Astrocyte (in vitro differentiated cells and primary cell): Measurements from ENCODE around the gene NDUFC1. TPM values are rescaled to one million over a fixed set of nuclear protein-coding genes. Genes with fewer than 3 reads are reported as not detected.

Experiments used
- DNase-seq: peaks from one replicate; pipeline ENCODE4 v3.0.0-alpha.2; 2010; ENCODE audit warnings: low read depth
- FAIRE-seq: peaks from 2 replicates; lab custom pipeline; 2011; peaks lifted over from hg19 to GRCh38; lab: Jason Lieb, UNC
- H2AFZ ChIP-seq: 2 replicates; pipeline ENCODE4 v1.6.0; 2012; ENCODE audit warnings: low read depth, low read length, inconsistent platforms
- H3K27ac ChIP-seq: 2 replicates; pipeline ENCODE4 v1.5.1; 2011; ENCODE audit warnings: low read depth, low read length, inconsistent platforms
- H3K27me3 ChIP-seq: 2 replicates; pipeline ENCODE4 v1.6.0; 2011; ENCODE audit warnings: low read length, inconsistent platforms; ENCODE audit not compliant: insufficient read depth
- H3K36me3 ChIP-seq: 2 replicates; pipeline ENCODE4 v1.5.1; 2011; ENCODE audit warnings: low read length, inconsistent platforms; ENCODE audit not compliant: insufficient read depth
- H3K4me1 ChIP-seq: 2 replicates; pipeline ENCODE4 v1.5.1; 2011; ENCODE audit warnings: low read length, inconsistent platforms; ENCODE audit not compliant: insufficient read depth
- H3K4me2 ChIP-seq: 2 replicates; pipeline ENCODE4 v1.6.0; 2012; ENCODE audit warnings: low read length, inconsistent platforms
- H3K4me3 ChIP-seq: 2 replicates; pipeline ENCODE4 v1.5.1; 2011; ENCODE audit warnings: low read depth, mild to moderate bottlenecking, low read length, inconsistent platforms; ENCODE audit not compliant: insufficient read depth
- H3K79me2 ChIP-seq: 2 replicates; pipeline ENCODE4 v1.6.0; 2012; ENCODE audit warnings: mild to moderate bottlenecking, low read length, inconsistent platforms; ENCODE audit not compliant: insufficient read depth
- H3K9ac ChIP-seq: 2 replicates; pipeline ENCODE4 v1.6.0; 2012; ENCODE audit warnings: mild to moderate bottlenecking, low read length, inconsistent platforms
- H3K9me3 ChIP-seq: 2 replicates; pipeline ENCODE4 v1.5.1; 2012; ENCODE audit warnings: low read depth, mild to moderate bottlenecking, low read length, inconsistent platforms; ENCODE audit not compliant: insufficient read depth
- H4K20me1 ChIP-seq: 2 replicates; pipeline ENCODE4 v1.6.0; 2012; ENCODE audit warnings: low read length, inconsistent platforms; ENCODE audit not compliant: insufficient read depth
- H3K27ac Mint-ChIP-seq: one replicate; pipeline ENCODE4 v1.8.0; 2021; ENCODE audit warnings: mild to moderate bottlenecking, mixed read lengths; ENCODE audit not compliant: unreplicated experiment
- H3K27me3 Mint-ChIP-seq: one replicate; pipeline ENCODE4 v1.8.0; 2021; ENCODE audit warnings: low read depth, mixed read lengths; ENCODE audit not compliant: unreplicated experiment
- H3K36me3 Mint-ChIP-seq: one replicate; pipeline ENCODE4 v1.8.0; 2021; ENCODE audit warnings: low read depth, mixed read lengths; ENCODE audit not compliant: unreplicated experiment
- H3K4me1 Mint-ChIP-seq: one replicate; pipeline ENCODE4 v1.8.0; 2021; ENCODE audit warnings: low read depth, mixed read lengths; ENCODE audit not compliant: unreplicated experiment
- H3K4me3 Mint-ChIP-seq: one replicate; pipeline ENCODE4 v1.8.0; 2021; ENCODE audit warnings: mild to moderate bottlenecking, moderate library complexity, mixed read lengths; ENCODE audit not compliant: unreplicated experiment
- H3K9me3 Mint-ChIP-seq: one replicate; pipeline ENCODE4 v1.8.0; 2021; ENCODE audit warnings: mild to moderate bottlenecking, mixed read lengths; ENCODE audit not compliant: unreplicated experiment
- EZH2 ChIP-seq: IDR thresholded peaks from 2 replicates; pipeline ENCODE4 v1.6.1; 2012; ENCODE audit warnings: mild to moderate bottlenecking, low read length, inconsistent platforms; ENCODE audit not compliant: insufficient read depth
- total RNA-seq: library from RNA; stranded (reverse); gene quantifications from 2 replicates; pipeline ENCODE4 v1.2.1, GENCODE V29; 2021
- TF ChIP-seq, protein P1 (sequence below): IDR thresholded peaks from 2 replicates; pipeline ENCODE4 v1.5.1; 2011; ENCODE audit warnings: low read depth, mild to moderate bottlenecking, inconsistent platforms, low read length, moderate library complexity; ENCODE audit not compliant: insufficient read depth

The NDUFC1 gene
- total RNA-seq, 1 donor from 2014 or later = 49.2 TPM

- DNase-seq (peak; percentile 62), FAIRE-seq (no peak)
- Mint-ChIP-seq H3K36me3 (peaks cover 3% of the 10 kb centered on the region), H3K4me1 (peaks cover 29% of the 10 kb centered on the region), H3K9me3 (no peaks in the 10 kb centered on the region), H3K27me3 (no peaks in the 10 kb centered on the region), H3K27ac (no peak overlapping the region), H3K4me3 (peak overlapping the region; percentile 99)
- Histone ChIP-seq H4K20me1 (peaks cover 23% of the 10 kb centered on the region), H3K4me2 (peak overlapping the region; percentile 96), H3K4me3 (peak overlapping the region; percentile 9), H3K27me3 (no peaks in the 10 kb centered on the region), H3K9ac (peak overlapping the region; percentile 97), H3K79me2 (peaks cover 52% of the 10 kb centered on the region), H3K36me3 (peaks cover under 1% of the 10 kb centered on the region), H3K9me3 (no peaks in the 10 kb centered on the region), H3K4me1 (peaks cover 29% of the 10 kb centered on the region), H2AFZ (no peak overlapping the region), H3K27ac (peak overlapping the region; percentile 85)
- TF ChIP-seq, protein P1, sequence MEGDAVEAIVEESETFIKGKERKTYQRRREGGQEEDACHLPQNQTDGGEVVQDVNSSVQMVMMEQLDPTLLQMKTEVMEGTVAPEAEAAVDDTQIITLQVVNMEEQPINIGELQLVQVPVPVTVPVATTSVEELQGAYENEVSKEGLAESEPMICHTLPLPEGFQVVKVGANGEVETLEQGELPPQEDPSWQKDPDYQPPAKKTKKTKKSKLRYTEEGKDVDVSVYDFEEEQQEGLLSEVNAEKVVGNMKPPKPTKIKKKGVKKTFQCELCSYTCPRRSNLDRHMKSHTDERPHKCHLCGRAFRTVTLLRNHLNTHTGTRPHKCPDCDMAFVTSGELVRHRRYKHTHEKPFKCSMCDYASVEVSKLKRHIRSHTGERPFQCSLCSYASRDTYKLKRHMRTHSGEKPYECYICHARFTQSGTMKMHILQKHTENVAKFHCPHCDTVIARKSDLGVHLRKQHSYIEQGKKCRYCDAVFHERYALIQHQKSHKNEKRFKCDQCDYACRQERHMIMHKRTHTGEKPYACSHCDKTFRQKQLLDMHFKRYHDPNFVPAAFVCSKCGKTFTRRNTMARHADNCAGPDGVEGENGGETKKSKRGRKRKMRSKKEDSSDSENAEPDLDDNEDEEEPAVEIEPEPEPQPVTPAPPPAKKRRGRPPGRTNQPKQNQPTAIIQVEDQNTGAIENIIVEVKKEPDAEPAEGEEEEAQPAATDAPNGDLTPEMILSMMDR = no peak
- no peak for TF ChIP-seq EZH2
Measured at GRCh38 chr4:139299536-139299935, 2.7 kb downstream of the NDUFC1 start.

GRCh38 chr4:139297001-139297410 is 5.3 kb downstream of the NDUFC1 start:
- Histone ChIP-seq H3K79me2 (peaks cover 29% of the 10 kb centered on the region), H4K20me1 (no peaks in the 10 kb centered on the region), H2AFZ (no peak overlapping the region), H3K27me3 (no peaks in the 10 kb centered on the region), H3K27ac (no peak overlapping the region), H3K9ac (no peak overlapping the region), H3K4me2 (no peak overlapping the region), H3K4me1 (peaks cover 24% of the 10 kb centered on the region), H3K9me3 (no peaks in the 10 kb centered on the region), H3K4me3 (no peak overlapping the region), H3K36me3 (peaks cover 5% of the 10 kb centered on the region)
- no peak for FAIRE-seq
- TF ChIP-seq EZH2 = no peak
- TF ChIP-seq, protein P1 = no peak
- H3K27me3 Mint-ChIP-seq = no peaks in the 10 kb centered on the region
- no peak overlapping the region for H3K27ac Mint-ChIP-seq
- H3K9me3 Mint-ChIP-seq = no peaks in the 10 kb centered on the region
- no peak overlapping the region for H3K4me3 Mint-ChIP-seq
- DNase-seq = peak; percentile 47
- H3K4me1 Mint-ChIP-seq = peaks cover 26% of the 10 kb centered on the region
- no peaks in the 10 kb centered on the region for H3K36me3 Mint-ChIP-seq

GRCh38 chr4:139295942-139296299 is 6.4 kb downstream of the NDUFC1 start:
- Histone ChIP-seq H4K20me1 (no peaks in the 10 kb centered on the region), H3K27ac (peak overlapping the region; percentile 84), H3K4me2 (peak overlapping the region; percentile 86), H3K36me3 (peaks cover 8% of the 10 kb centered on the region), H3K79me2 (peaks cover 22% of the 10 kb centered on the region), H3K9me3 (no peaks in the 10 kb centered on the region), H3K27me3 (no peaks in the 10 kb centered on the region), H3K4me3 (peak overlapping the region; percentile 77), H2AFZ (peak overlapping the region; percentile 90), H3K4me1 (peaks cover 24% of the 10 kb centered on the region), H3K9ac (peak overlapping the region; percentile 90)
- no peaks in the 10 kb centered on the region for H3K36me3 Mint-ChIP-seq
- peaks cover 26% of the 10 kb centered on the region for H3K4me1 Mint-ChIP-seq
- DNase-seq = no peak
- no peak for TF ChIP-seq EZH2
- TF ChIP-seq, protein P1 = no peak
- peak overlapping the region; percentile 94 for H3K27ac Mint-ChIP-seq
- peak overlapping the region; percentile 97 for H3K4me3 Mint-ChIP-seq
- FAIRE-seq = no peak
- no peaks in the 10 kb centered on the region for H3K9me3 Mint-ChIP-seq
- no peaks in the 10 kb centered on the region for H3K27me3 Mint-ChIP-seq
